DND-41 (cell line): ENCODE measurements around the gene RAD9A.
"Not testable (repeated sequence)": the region's sequence is repeated elsewhere in the genome, so short reads cannot be mapped to it uniquely, and the experiment has no call there.

Experiments
- ATAC-seq: fragments of 200-7000 bp; cut with Tn5 transposase; 3 replicates; pipeline ENCODE4 v1.9.1; 2021; ENCODE audit warnings: low read depth; ENCODE audit not compliant: insufficient read depth
- DNase-seq: peaks from one replicate; pipeline ENCODE4 v3.0.0-alpha.2; 2020
- H2AFZ ChIP-seq: 2 replicates; pipeline ENCODE4 v1.6.0; 2012; ENCODE audit warnings: low read depth, low read length
- H3K27ac ChIP-seq: 2 replicates; pipeline ENCODE4 v1.5.1; 2012; ENCODE audit warnings: low read length, inconsistent platforms
- H3K27me3 ChIP-seq: fragments of 200-600 bp; sonication (generic); 2 replicates; pipeline ENCODE4 v1.6.0; 2012; ENCODE audit warnings: low read length, mild to moderate bottlenecking, inconsistent platforms; ENCODE audit not compliant: insufficient read depth, poor library complexity
- H3K36me3 ChIP-seq: 2 replicates; pipeline ENCODE4 v1.5.1; 2012; ENCODE audit warnings: low read length, inconsistent platforms; ENCODE audit not compliant: insufficient read depth
- H3K4me1 ChIP-seq: 2 replicates; pipeline ENCODE4 v1.5.1; 2012; ENCODE audit warnings: mild to moderate bottlenecking, low read length; ENCODE audit not compliant: insufficient read depth
- H3K4me2 ChIP-seq: 2 replicates; pipeline ENCODE4 v1.6.0; 2012; ENCODE audit warnings: mild to moderate bottlenecking, moderate library complexity, low read length, inconsistent platforms; ENCODE audit not compliant: insufficient read depth
- H3K4me3 ChIP-seq, 2 experiments: fragments of 200-600 bp in 1 of 2; shearing (Covaris generic) in 1 of 2; 2 replicates each; pipeline ENCODE4 v1.5.1; 2012 to 2016; ENCODE audit warnings: inconsistent platforms in 2 of 2, low read length in 2 of 2, mild to moderate bottlenecking in 2 of 2, low read depth in 1 of 2, moderate library complexity in 1 of 2
- H3K79me2 ChIP-seq: 2 replicates; pipeline ENCODE4 v1.6.0; 2012; ENCODE audit warnings: low read length, inconsistent platforms; ENCODE audit not compliant: insufficient read depth
- H3K9ac ChIP-seq: 2 replicates; pipeline ENCODE4 v1.6.0; 2012; ENCODE audit warnings: low read depth, mild to moderate bottlenecking, inconsistent platforms, low read length, moderate library complexity
- H3K9me3 ChIP-seq: 2 replicates; pipeline ENCODE4 v1.5.1; 2012; ENCODE audit warnings: low read length, moderate library complexity, mild to moderate bottlenecking, inconsistent platforms; ENCODE audit not compliant: insufficient read depth, severe bottlenecking
- H4K20me1 ChIP-seq: 2 replicates; pipeline ENCODE4 v1.6.0; 2012; ENCODE audit warnings: low read length; ENCODE audit not compliant: insufficient read depth
- CTCF ChIP-seq: IDR thresholded peaks from 2 replicates; pipeline ENCODE4 v1.5.1; 2012; ENCODE audit warnings: borderline replicate concordance, low read length, moderate library complexity, mild to moderate bottlenecking; ENCODE audit not compliant: poor library complexity, severe bottlenecking; ENCODE audit errors: extremely low read depth
- EZH2 ChIP-seq: IDR thresholded peaks from 3 replicates; pipeline ENCODE4 v1.6.1; 2012; ENCODE audit warnings: borderline replicate concordance, low read depth, mild to moderate bottlenecking, moderate library complexity, low read length, inconsistent platforms; ENCODE audit not compliant: severe bottlenecking

RAD9A gene

GRCh38 chr11:67423891-67424613, 32.3 kb downstream of the RAD9A start:
- TF ChIP-seq EZH2 (no peak), CTCF (no peak)
- Histone ChIP-seq H3K27me3 (no peaks in the 10 kb centered on the region), H4K20me1 (no peaks in the 10 kb centered on the region), H3K79me2 (peaks cover 31% of the 10 kb centered on the region), H3K4me2 (no peak overlapping the region), H3K9me3 (no peaks in the 10 kb centered on the region), H3K36me3 (peaks cover 6% of the 10 kb centered on the region; the same call in 1 of the 2 replicates), H3K4me3 (no peak overlapping the region), H2AFZ (no peak overlapping the region), H3K27ac (no peak overlapping the region), H3K9ac (no peak overlapping the region), H3K4me1 (peaks cover 34% of the 10 kb centered on the region)
- ATAC-seq (no peak), DNase-seq (no peak)

DNA sequence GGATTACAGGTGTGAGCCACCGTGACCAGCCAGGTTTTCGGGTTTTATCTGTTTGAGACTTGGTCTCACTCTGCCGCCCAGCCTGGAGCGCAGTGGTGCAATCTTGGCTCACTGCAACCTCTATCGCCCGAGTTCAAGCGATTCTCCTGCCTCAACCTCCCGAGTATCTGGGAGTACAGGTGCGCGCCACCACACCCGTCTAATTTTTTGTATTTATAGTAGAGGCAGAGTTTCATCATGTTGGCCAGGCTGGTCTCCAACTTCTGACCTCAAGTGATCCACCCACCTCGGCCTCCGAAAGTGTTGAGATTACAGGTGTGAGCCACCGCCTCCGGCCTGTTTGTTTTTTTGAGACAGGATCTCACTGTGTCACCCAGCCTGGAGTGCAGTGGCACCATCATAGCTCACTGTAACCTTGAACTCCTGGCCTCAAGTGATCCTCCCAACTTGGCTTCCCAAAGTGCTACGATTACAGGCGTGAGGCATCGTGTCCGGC, 35.6 kb downstream of the RAD9A start:
- Histone ChIP-seq H3K9ac (peak overlapping the region; percentile 74), H3K4me1 (peaks cover 42% of the 10 kb centered on the region), H2AFZ (peak overlapping the region; percentile 95), H3K79me2 (peaks cover 44% of the 10 kb centered on the region), H3K36me3 (peaks cover 25% of the 10 kb centered on the region), H3K27ac (peak overlapping the region; percentile 97), H4K20me1 (peaks cover 16% of the 10 kb centered on the region), H3K4me3 (peak overlapping the region; percentile 88 to 90), H3K4me2 (peak overlapping the region; percentile 80)
- not testable (repeated sequence) for H3K27me3 ChIP-seq, H3K9me3 ChIP-seq, ATAC-seq, DNase-seq

GRCh38 chr11:67428052-67429001, 36.5 kb downstream of the RAD9A start, which contains the start of gene RPS6KB2:
RPS6KB2 (plus strand) TSS chr11:67428494; CDS start chr11:67428546, 52 bp downstream.
- peaks cover 47% of the 10 kb centered on the region for H3K4me1 ChIP-seq
- H3K9ac ChIP-seq, result peak within 1 kb of the TSS; percentile 74
- H3K9me3 ChIP-seq, result no peaks in the 10 kb centered on the region
- peak within 1 kb of the TSS; percentile 97 for H3K27ac ChIP-seq
- TF ChIP-seq CTCF, result no peak
- H3K4me3 ChIP-seq, result peak within 1 kb of the TSS; percentile 88 to 90
- peak within 1 kb of the TSS; percentile 80 for H3K4me2 ChIP-seq
- peak; percentile 98 for DNase-seq
- H3K79me2 ChIP-seq, result peaks cover 51% of the 10 kb centered on the region
- peaks cover 26% of the 10 kb centered on the region for H4K20me1 ChIP-seq
- H2AFZ ChIP-seq, result peak within 1 kb of the TSS; percentile 95
- ATAC-seq, result peak; percentile 77
- H3K36me3 ChIP-seq, result peaks cover 34% of the 10 kb centered on the region
- no peaks in the 10 kb centered on the region for H3K27me3 ChIP-seq
